IMR-90 (cell line): ENCODE measurements around the gene SLC7A10. TPM values are rescaled to one million over a fixed set of nuclear protein-coding genes. Genes with fewer than 3 reads are reported as not detected.

ENCODE experiments used
- ATAC-seq: fragments of 200-7000 bp; cut with Tn5 transposase; 2 replicates; pipeline ENCODE4 v1.9.1; 2020; ENCODE audit warnings: low read depth, mild to moderate bottlenecking, moderate library complexity
- BruUV-seq: library from RNA; stranded (reverse); fragments of 400-500 nt; replicated peaks from 2 replicates; lab custom pipeline; 2021; lab: Mats Ljungman, UMichigan
- CTCF ChIA-PET: fragments of 300-600 bp; formaldehyde crosslinking; extraction: SDS; loops from one replicate; lab custom pipeline; 2021; ENCODE audit warnings: antibody characterized with exemption; lab: Yijun Ruan, JAX
- POLR2A ChIA-PET: fragments of 300-600 bp; sonication (Branson Sonifier 250); formaldehyde crosslinking; loops from one replicate; lab custom pipeline; 2022; ENCODE audit warnings: antibody characterized with exemption; ENCODE audit not compliant: unreplicated experiment; lab: Charles Lee
- DNase-seq: peaks from one replicate; pipeline ENCODE4 v3.0.0; 2013
- H2AFZ ChIP-seq: replicated peaks from 2 replicates; pipeline ENCODE3; 2013; ENCODE audit warnings: low read length, mild to moderate bottlenecking; ENCODE audit not compliant: poor library complexity
- H2AK5ac ChIP-seq: 2 replicates; pipeline ENCODE4 v1.6.1; 2013; ENCODE audit warnings: low read depth, low read length, inconsistent platforms
- H2AK9ac ChIP-seq: replicated peaks from 2 replicates; pipeline ENCODE3; 2013; ENCODE audit warnings: mild to moderate bottlenecking, low read depth, low read length, moderate library complexity; ENCODE audit not compliant: poor library complexity
- H2BK120ac ChIP-seq: 2 replicates; pipeline ENCODE4 v1.6.1; 2013; ENCODE audit warnings: low read depth, low read length, inconsistent platforms
- H2BK15ac ChIP-seq: 3 replicates; pipeline ENCODE4 v1.6.1; 2013; ENCODE audit warnings: low read depth, low read length, inconsistent platforms
- H2BK20ac ChIP-seq: 2 replicates; pipeline ENCODE4 v1.6.1; 2013; ENCODE audit warnings: low read depth, mild to moderate bottlenecking, inconsistent platforms, low read length, moderate library complexity
- H2BK5ac ChIP-seq: 2 replicates; pipeline ENCODE4 v1.6.1; 2013; ENCODE audit warnings: mild to moderate bottlenecking, low read depth, low read length, inconsistent platforms; ENCODE audit not compliant: poor library complexity, severe bottlenecking
- H3K14ac ChIP-seq: replicated peaks from 2 replicates; pipeline ENCODE4 v1.6.1; 2013; ENCODE audit warnings: low read depth, low read length, inconsistent platforms
- H3K18ac ChIP-seq: 2 replicates; pipeline ENCODE4 v1.6.1; 2013; ENCODE audit warnings: low read depth, low read length, control low read depth
- H3K23ac ChIP-seq: 2 replicates; pipeline ENCODE4 v1.6.1; 2013; ENCODE audit warnings: low read depth, low read length, inconsistent platforms
- H3K27ac ChIP-seq: 2 replicates; pipeline ENCODE4 v1.5.1; 2013; ENCODE audit warnings: mild to moderate bottlenecking, control low read depth, low read length; ENCODE audit not compliant: insufficient read depth
- H3K27me3 ChIP-seq: 2 replicates; pipeline ENCODE4 v1.6.1; 2013; ENCODE audit warnings: low read length; ENCODE audit not compliant: control insufficient read depth, insufficient read depth
- H3K36me3 ChIP-seq: 2 replicates; pipeline ENCODE4 v1.6.1; 2013; ENCODE audit warnings: low read length, mixed read lengths; ENCODE audit not compliant: control insufficient read depth, insufficient read depth
- H3K4ac ChIP-seq: 2 replicates; pipeline ENCODE4 v1.6.1; 2013; ENCODE audit warnings: low read depth, low read length, inconsistent platforms
- H3K4me1 ChIP-seq: 2 replicates; pipeline ENCODE4 v1.6.1; 2013; ENCODE audit warnings: low read length, mixed read lengths; ENCODE audit not compliant: control insufficient read depth, insufficient read depth
- H3K4me2 ChIP-seq: 2 replicates; pipeline ENCODE4 v1.6.1; 2013; ENCODE audit warnings: low read depth, mild to moderate bottlenecking, control low read depth, low read length, moderate library complexity
- H3K4me3 ChIP-seq: 2 replicates; pipeline ENCODE4 v1.5.1; 2013; ENCODE audit warnings: low read depth, mild to moderate bottlenecking, control low read depth, low read length, moderate library complexity; ENCODE audit not compliant: insufficient read depth
- H3K56ac ChIP-seq: 2 replicates; pipeline ENCODE4 v1.6.1; 2013; ENCODE audit warnings: low read length, inconsistent platforms; ENCODE audit not compliant: insufficient read depth; ENCODE audit errors: extremely low read depth
- H3K79me1 ChIP-seq, 2 experiments: 2 replicates each; pipeline ENCODE4 v1.6.1; 2013; ENCODE audit warnings: low read length in 2 of 2, inconsistent platforms in 1 of 2, low read depth in 1 of 2
- H3K9ac ChIP-seq: 2 replicates; pipeline ENCODE4 v1.6.1; 2013; ENCODE audit warnings: low read depth, low read length, control low read depth
- H3K9me1 ChIP-seq: 2 replicates; pipeline ENCODE4 v1.6.1; 2013; ENCODE audit warnings: low read length, inconsistent platforms; ENCODE audit not compliant: insufficient read depth
- H3K9me3 ChIP-seq: 2 replicates; pipeline ENCODE4 v1.6.1; 2013; ENCODE audit warnings: low read length; ENCODE audit not compliant: control insufficient read depth, insufficient read depth
- H4K20me1 ChIP-seq: 2 replicates; pipeline ENCODE4 v1.6.1; 2013; ENCODE audit warnings: low read length, inconsistent platforms; ENCODE audit not compliant: insufficient read depth
- H4K5ac ChIP-seq: 2 replicates; pipeline ENCODE4 v1.6.1; 2013; ENCODE audit warnings: mild to moderate bottlenecking, low read depth, low read length, control low read depth
- H4K8ac ChIP-seq, 2 experiments: 2 replicates each; pipeline ENCODE4 v1.6.1; 2013; ENCODE audit warnings: low read depth in 2 of 2, low read length in 2 of 2, control low read depth in 1 of 2, inconsistent platforms in 1 of 2
- H4K91ac ChIP-seq: 2 replicates; pipeline ENCODE4 v1.6.1; 2013; ENCODE audit warnings: low read depth, low read length, inconsistent platforms; ENCODE audit not compliant: insufficient read depth
- MAZ ChIP-seq: IDR thresholded peaks from 2 replicates; pipeline ENCODE4 v1.6.1; 2012; ENCODE audit warnings: low read depth, mild to moderate bottlenecking, low read length, improper control_type of control experiment, moderate library complexity, borderline replicate concordance
- POLR2A ChIP-seq: IDR thresholded peaks from 2 replicates; pipeline ENCODE4 v1.6.1; 2012; ENCODE audit warnings: mild to moderate bottlenecking, low read depth, low read length
- SMC3 ChIP-seq: fragments of 150-350 bp; IDR thresholded peaks from 2 replicates; pipeline ENCODE4 v1.6.1; 2016; ENCODE audit warnings: low read depth, mild to moderate bottlenecking, antibody characterized with exemption, low read length, moderate library complexity
- WGBS, 2 experiments: methylation state at CpG; one replicate each; pipeline versions ENCODE4 v1.1.5 to v1.1.7; 2013; ENCODE audit warnings: missing lambda C conversion rate in 2 of 2; ENCODE audit not compliant: insufficient read length in 1 of 2; ENCODE audit errors: extremely low coverage in 2 of 2; 5-methylcytosine and 5-hydroxymethylcytosine counted together
- dilution Hi-C: fragments of 300-500 bp; cut with HindIII; formaldehyde crosslinking; loops from one replicate; pipeline ENCODE4 v1.14.3; 2018; ENCODE audit warnings: low sequenced_read_pairs; ENCODE audit not compliant: unreplicated experiment
- in situ Hi-C: fragments of 300-500 bp; cut with MboI; formaldehyde crosslinking; loops from 3 replicates; pipeline ENCODE4 v1.14.3; 2019; ENCODE audit warnings: low sequenced_read_pairs, inconsistent platforms, mixed read lengths
- intact Hi-C: fragments of 100-400 bp; cut with micrococcal nuclease; formaldehyde crosslinking; loops from 2 replicates; pipeline ENCODE4 v1.10.0; 2022
- polyA plus RNA-seq, 3 experiments: library from polyadenylated mRNA; depleted of rRNA; stranded (reverse); fragments of >200 nt; gene quantifications; 2 replicates each; pipeline ENCODE4 v1.2.3, GENCODE V29; 2012; ENCODE audit warnings: low replicate concordance in 1 of 3
- total RNA-seq: library from RNA; depleted of rRNA; stranded (reverse); fragments of >200 nt; gene quantifications from 2 replicates; pipeline ENCODE4 v1.2.3, GENCODE V29; 2012

The SLC7A10 gene
- total and polyA plus RNA-seq, 2 of the 4 experiments (the other 2 are of a cell fraction): not detected

GRCh38 chr19:33241091-33241529, 15.5 kb upstream of the SLC7A10 start:
- Histone ChIP-seq H3K4me2 (no peak overlapping the region), H3K79me1 (no peaks in the 10 kb centered on the region), H4K20me1 (no peaks in the 10 kb centered on the region), H3K18ac (no peak overlapping the region), H4K5ac (no peak overlapping the region), H2BK15ac (no peak overlapping the region), H3K9ac (no peak overlapping the region), H3K56ac (no peak overlapping the region), H4K8ac (no peak overlapping the region), H2BK5ac (no peak overlapping the region), H3K9me1 (no peaks in the 10 kb centered on the region), H3K4ac (no peak overlapping the region), H2AFZ (no peak overlapping the region), H3K36me3 (no peaks in the 10 kb centered on the region), H2BK120ac (no peak overlapping the region), H3K23ac (no peak overlapping the region), H3K4me1 (no peaks in the 10 kb centered on the region), H2AK9ac (no peak overlapping the region), H3K14ac (no peak overlapping the region), H3K27me3 (peaks cover 13% of the 10 kb centered on the region; the same call in 1 of the 2 replicates), H3K9me3 (no peaks in the 10 kb centered on the region), H2AK5ac (no peak overlapping the region), H2BK20ac (no peak overlapping the region), H4K91ac (no peak overlapping the region), H3K4me3 (no peak overlapping the region), H3K27ac (no peak overlapping the region)
- POLR2A ChIA-PET: no interaction called here
- BruUV-seq: no TSS peak
- CTCF ChIA-PET: interaction anchor here (1.3 kb wide), 1 partner anchor 165 kb away, joined by 3 read pairs; no protein-coding TSS in a partner anchor
- dilution Hi-C loops (no loop called here), intact Hi-C loops (loop anchor here (1.0 kb wide), 1 partner anchor 165 kb away; no protein-coding TSS in a partner anchor), in situ Hi-C loops (no loop called here)
- DNase-seq (no peak), ATAC-seq (no peak; the same call in 1 of the 2 replicates)
- no CpG with 5 or more reads among the region's 11 CpGs for WGBS, 2 experiments
- TF ChIP-seq SMC3 (no peak), POLR2A (no peak), MAZ (no peak)
